Measurements from ENCODE around the gene SFMBT2.

DNA sequence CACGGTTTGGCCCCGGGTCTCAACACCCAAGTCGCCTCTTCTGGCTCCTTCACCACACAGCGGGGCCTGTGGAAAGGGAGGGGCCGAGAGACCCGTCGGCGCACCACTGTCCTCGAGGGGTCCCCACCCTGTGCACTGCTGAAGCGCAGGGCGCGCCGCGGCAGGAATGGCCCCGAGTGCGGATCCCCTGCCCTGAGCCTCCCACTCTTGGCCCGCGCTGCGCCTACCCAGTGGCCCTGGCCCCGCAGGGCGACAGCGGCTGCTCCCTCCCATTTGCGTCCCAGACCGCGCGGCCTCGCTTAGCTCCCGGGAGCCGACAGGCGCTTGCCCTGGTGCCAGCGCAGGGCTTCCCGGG, 2.1 kb upstream of the SFMBT2 start:
- TF ChIP-seq, protein P1, sequence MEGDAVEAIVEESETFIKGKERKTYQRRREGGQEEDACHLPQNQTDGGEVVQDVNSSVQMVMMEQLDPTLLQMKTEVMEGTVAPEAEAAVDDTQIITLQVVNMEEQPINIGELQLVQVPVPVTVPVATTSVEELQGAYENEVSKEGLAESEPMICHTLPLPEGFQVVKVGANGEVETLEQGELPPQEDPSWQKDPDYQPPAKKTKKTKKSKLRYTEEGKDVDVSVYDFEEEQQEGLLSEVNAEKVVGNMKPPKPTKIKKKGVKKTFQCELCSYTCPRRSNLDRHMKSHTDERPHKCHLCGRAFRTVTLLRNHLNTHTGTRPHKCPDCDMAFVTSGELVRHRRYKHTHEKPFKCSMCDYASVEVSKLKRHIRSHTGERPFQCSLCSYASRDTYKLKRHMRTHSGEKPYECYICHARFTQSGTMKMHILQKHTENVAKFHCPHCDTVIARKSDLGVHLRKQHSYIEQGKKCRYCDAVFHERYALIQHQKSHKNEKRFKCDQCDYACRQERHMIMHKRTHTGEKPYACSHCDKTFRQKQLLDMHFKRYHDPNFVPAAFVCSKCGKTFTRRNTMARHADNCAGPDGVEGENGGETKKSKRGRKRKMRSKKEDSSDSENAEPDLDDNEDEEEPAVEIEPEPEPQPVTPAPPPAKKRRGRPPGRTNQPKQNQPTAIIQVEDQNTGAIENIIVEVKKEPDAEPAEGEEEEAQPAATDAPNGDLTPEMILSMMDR (conservative IDR thresholded peaks at IDR 0.05; ENCODE audit: low read depth, low read length), result no peak
- no peak for TF ChIP-seq POLR2A (IDR thresholded peaks at IDR 0.05; ENCODE audit: low read depth, low read length)
- no peak for TF ChIP-seq CEBPB (IDR thresholded peaks at IDR 0.05; ENCODE audit: low read depth, low read length)
- no peak for TF ChIP-seq RAD21 (IDR thresholded peaks at IDR 0.05; ENCODE audit: low read length)

Data from IMR-90 (cell line).